ENCODE data around the gene TANGO6.

- TF ChIP-seq CTCF (conservative IDR thresholded peaks at IDR 0.05 in 1 of 2, IDR thresholded peaks at IDR 0.05 in 1 of 2; ENCODE audit: extremely low read depth in 1 of 2, insufficient read depth in 1 of 2, low read depth in 1 of 2, low read length in 2 of 2) (peak; percentile 8 to 59), EZH2 (IDR thresholded peaks at IDR 0.05; ENCODE audit: borderline replicate concordance, low read length) (no peak)
These were observed 151.7 kb downstream of the TANGO6 start for GRCh38 chr16:68995011-68995504.
